Measurements from ENCODE around the gene ZNF575. TPM values are rescaled to one million over a fixed set of nuclear protein-coding genes. Genes with fewer than 3 reads are reported as not detected.
"Not testable (repeated sequence)": the region's sequence is repeated elsewhere in the genome, so short reads cannot be mapped to it uniquely, and the experiment has no call there.

ZNF575 gene
- polyA plus RNA-seq, 1 donor (not counting 4 experiments of a cell fraction or from before 2014, with no cell fraction given): 0.05 TPM

- dilution Hi-C loops (cut with MboI; ENCODE audit: extremely low pct_ligation_motif_present, low sequenced_read_pairs): no loop called here
- peak overlapping the region; percentile 31 for H3K27ac ChIP-seq (ENCODE audit: control insufficient read depth, insufficient read depth, low read length)
- no peaks in the 10 kb centered on the region for H3K9me3 ChIP-seq (ENCODE audit: control insufficient read depth, low read depth, low read length)
- no peak overlapping the region for H3K4me3 ChIP-seq (ENCODE audit: control insufficient read depth in 2 of 3, extremely low read depth in 1 of 3, insufficient read depth in 2 of 3, low read depth in 1 of 3, low read length in 3 of 3)
- H3K9ac ChIP-seq (ENCODE audit: control insufficient read depth, extremely low read depth, insufficient read depth, low read length): no peak overlapping the region
- H2AFZ ChIP-seq (ENCODE audit: control insufficient read depth, low read length): no peak overlapping the region
- FAIRE-seq: no peak
- H4K20me1 ChIP-seq (ENCODE audit: control insufficient read depth, extremely low read depth, insufficient read depth, low read length): peaks cover 6% of the 10 kb centered on the region
- peaks cover 61% of the 10 kb centered on the region for H3K79me2 ChIP-seq (ENCODE audit: control insufficient read depth, insufficient read depth, low read length)
- TF ChIP-seq EZH2 (IDR thresholded peaks at IDR 0.05; ENCODE audit: low read length) (no peak), CTCF (optimal IDR thresholded peaks at IDR 0.05 in 1 of 3, IDR thresholded peaks at IDR 0.05 in 1 of 3, conservative IDR thresholded peaks at IDR 0.05 in 1 of 3; ENCODE audit: extremely low read depth in 1 of 3, insufficient read depth in 2 of 3, low read length in 3 of 3) (no peak)
- H3K9me1 ChIP-seq (ENCODE audit: control insufficient read depth, extremely low read depth, insufficient read depth, low read length): no peaks in the 10 kb centered on the region
- H3K27me3 ChIP-seq (ENCODE audit: control insufficient read depth, extremely low read depth, insufficient read depth, low read length): no peaks in the 10 kb centered on the region
- H3K36me3 ChIP-seq (ENCODE audit: control insufficient read depth in 2 of 2, extremely low read depth in 1 of 2, insufficient read depth in 2 of 2, low read length in 2 of 2): peaks cover 8 to 9% of the 10 kb centered on the region in 2 experiments
- no peak for DNase-seq (ENCODE audit: low read depth, low spot score)
- H3K4me1 ChIP-seq (ENCODE audit: control insufficient read depth, extremely low read depth, insufficient read depth, low read length): peaks cover 40% of the 10 kb centered on the region
- H3K4me2 ChIP-seq (ENCODE audit: control insufficient read depth, extremely low read depth, insufficient read depth, low read depth, low read length): no peak overlapping the region
Observed at GRCh38 chr19:43522929-43523328, 10.1 kb upstream of the ZNF575 start.

- H4K20me1 ChIP-seq (ENCODE audit: control insufficient read depth, extremely low read depth, insufficient read depth, low read length); H3K4me3 ChIP-seq (ENCODE audit: control insufficient read depth in 2 of 3, extremely low read depth in 1 of 3, insufficient read depth in 2 of 3, low read depth in 1 of 3, low read length in 3 of 3); H3K4me2 ChIP-seq (ENCODE audit: control insufficient read depth, extremely low read depth, insufficient read depth, low read depth, low read length); H3K36me3 ChIP-seq (ENCODE audit: control insufficient read depth in 2 of 2, extremely low read depth in 1 of 2, insufficient read depth in 2 of 2, low read length in 2 of 2); H3K9me1 ChIP-seq (ENCODE audit: control insufficient read depth, extremely low read depth, insufficient read depth, low read length); H3K9ac ChIP-seq (ENCODE audit: control insufficient read depth, extremely low read depth, insufficient read depth, low read length); H3K27me3 ChIP-seq (ENCODE audit: control insufficient read depth, extremely low read depth, insufficient read depth, low read length); dilution Hi-C loops (cut with MboI; ENCODE audit: extremely low pct_ligation_motif_present, low sequenced_read_pairs); FAIRE-seq; H2AFZ ChIP-seq (ENCODE audit: control insufficient read depth, low read length); DNase-seq (ENCODE audit: low read depth, low spot score); H3K9me3 ChIP-seq (ENCODE audit: control insufficient read depth, low read depth, low read length): not testable (repeated sequence)
- peaks cover 61% of the 10 kb centered on the region for H3K79me2 ChIP-seq (ENCODE audit: control insufficient read depth, insufficient read depth, low read length)
- H3K27ac ChIP-seq (ENCODE audit: control insufficient read depth, insufficient read depth, low read length): peak overlapping the region; percentile 31
- peaks cover 42% of the 10 kb centered on the region for H3K4me1 ChIP-seq (ENCODE audit: control insufficient read depth, extremely low read depth, insufficient read depth, low read length)
Observed at GRCh38 chr19:43523696-43524095, 9.3 kb upstream of the ZNF575 start.

All from keratinocyte (primary cell).